ENCODE measurements around the gene TOPAZ1. TPM values are rescaled to one million over a fixed set of nuclear protein-coding genes. Genes with fewer than 3 reads are reported as not detected.

The TOPAZ1 gene
- total and polyA plus RNA-seq, 2 of the 4 experiments (the other 2 are of a cell fraction): not detected

- in situ Hi-C loops (cut with MboI; ENCODE audit: low sequenced_read_pairs): no loop called here
- no peak overlapping the region for H3K56ac ChIP-seq (ENCODE audit: extremely low read depth, insufficient read depth, low read length)
- H3K4me1 ChIP-seq (ENCODE audit: control insufficient read depth, insufficient read depth, low read length): no peaks in the 10 kb centered on the region
- H3K18ac ChIP-seq (ENCODE audit: low read depth, low read length): no peak overlapping the region
- POLR2A ChIA-PET (ENCODE audit: unreplicated experiment): no interaction called here
- no peak for TF ChIP-seq SMC3 (IDR thresholded peaks at IDR 0.05; ENCODE audit: low read depth, low read length)
- no peak overlapping the region for H2AFZ ChIP-seq (replicated peaks; ENCODE audit: low read length, poor library complexity)
- intact Hi-C loops (cut with micrococcal nuclease): no loop called here
- dilution Hi-C loops (cut with HindIII; ENCODE audit: low sequenced_read_pairs, unreplicated experiment): no loop called here
- H3K36me3 ChIP-seq (ENCODE audit: control insufficient read depth, insufficient read depth, low read length): no peaks in the 10 kb centered on the region
- no peaks in the 10 kb centered on the region; the same call in 1 of the 2 replicates for H3K27me3 ChIP-seq (ENCODE audit: control insufficient read depth, insufficient read depth, low read length)
- H3K14ac ChIP-seq (replicated peaks; ENCODE audit: low read depth, low read length): no peak overlapping the region
- no peak overlapping the region for H3K27ac ChIP-seq (ENCODE audit: insufficient read depth, low read length)
- CTCF ChIA-PET: interaction anchor here (1.3 kb wide), 1 partner anchor 12 kb away, joined by 3 read pairs; no protein-coding TSS in a partner anchor
- no peak overlapping the region for H4K91ac ChIP-seq (ENCODE audit: insufficient read depth, low read depth, low read length)
- no TSS peak for BruUV-seq (replicated peaks)
- H3K4ac ChIP-seq (ENCODE audit: low read depth, low read length): no peak overlapping the region
- H3K9ac ChIP-seq (ENCODE audit: low read depth, low read length): no peak overlapping the region
- H3K79me1 ChIP-seq (ENCODE audit: low read depth in 1 of 2, low read length in 2 of 2): no peaks in the 10 kb centered on the region
- H2AK9ac ChIP-seq (replicated peaks; ENCODE audit: low read depth, low read length, poor library complexity): no peak overlapping the region
- H2BK15ac ChIP-seq (ENCODE audit: low read depth, low read length): no peak overlapping the region
- H2BK20ac ChIP-seq (ENCODE audit: low read depth, low read length): no peak overlapping the region
- no peak overlapping the region for H2AK5ac ChIP-seq (ENCODE audit: low read depth, low read length)
- no peak overlapping the region for H4K5ac ChIP-seq (ENCODE audit: low read depth, low read length)
- ATAC-seq (ENCODE audit: low read depth) (no peak), DNase-seq (no peak)
- H4K8ac ChIP-seq (ENCODE audit: low read depth in 2 of 2, low read length in 2 of 2): no peak overlapping the region
- no peak overlapping the region for H3K23ac ChIP-seq (ENCODE audit: low read depth, low read length)
- no peaks in the 10 kb centered on the region for H3K9me1 ChIP-seq (ENCODE audit: insufficient read depth, low read length)
- no peaks in the 10 kb centered on the region for H4K20me1 ChIP-seq (ENCODE audit: insufficient read depth, low read length)
- H3K4me3 ChIP-seq (ENCODE audit: insufficient read depth, low read depth, low read length): no peak overlapping the region
- H2BK5ac ChIP-seq (ENCODE audit: low read depth, low read length, poor library complexity, severe bottlenecking): no peak overlapping the region
- no peak overlapping the region for H2BK120ac ChIP-seq (ENCODE audit: low read depth, low read length)
- no CpG with 5 or more reads among the region's 2 CpGs for WGBS, 2 experiments (ENCODE audit: extremely low coverage in 2 of 2, insufficient read length in 1 of 2)
- H3K4me2 ChIP-seq (ENCODE audit: low read depth, low read length): no peak overlapping the region
- H3K9me3 ChIP-seq (ENCODE audit: control insufficient read depth, insufficient read depth, low read length): no peaks in the 10 kb centered on the region
Measured at GRCh38 chr3:44224131-44224530, 17.6 kb upstream of the TOPAZ1 start.

Data from IMR-90 (cell line).